Neutrophil (primary cell): ENCODE measurements around the gene PIK3R6.

ENCODE experiments used
- H3K27ac ChIP-seq: fragments of 200-600 bp; sonication (generic); 2 replicates; pipeline ENCODE4 v1.5.1; 2016; ENCODE audit warnings: mild to moderate bottlenecking, moderate library complexity
- H3K27me3 ChIP-seq: fragments of 200-600 bp; sonication (generic); 2 replicates; pipeline ENCODE4 v1.6.0; 2016; ENCODE audit warnings: mild to moderate bottlenecking
- H3K36me3 ChIP-seq: fragments of 200-600 bp; sonication (generic); 2 replicates; pipeline ENCODE4 v1.5.1; 2017
- H3K4me1 ChIP-seq, 2 experiments: fragments of 200-600 bp in 1 of 2; sonication (generic) in 1 of 2; 1 replicate in 1 of 2; 2 replicates in 1 of 2; pipeline versions ENCODE4 v1.5.1 to v1.6.1; 2013 to 2016; ENCODE audit warnings: low read depth in 1 of 2, low read length in 1 of 2, mild to moderate bottlenecking in 1 of 2, moderate library complexity in 1 of 2; ENCODE audit not compliant: control insufficient read depth in 1 of 2, insufficient read depth in 1 of 2
- H3K4me3 ChIP-seq, 2 experiments: fragments of 200-600 bp in 1 of 2; sonication (generic) in 1 of 2; 1 replicate in 1 of 2; 2 replicates in 1 of 2; pipeline ENCODE4 v1.5.1; 2013 to 2016; ENCODE audit warnings: low read depth in 1 of 2, low read length in 1 of 2, mild to moderate bottlenecking in 1 of 2, moderate library complexity in 1 of 2
- H3K9me3 ChIP-seq: fragments of 200-600 bp; sonication (generic); 2 replicates; pipeline ENCODE4 v1.5.1; 2016
- TF ChIP-seq, protein P1 (sequence below): fragments of 200-600 bp; sonication (generic); IDR thresholded peaks from 2 replicates; pipeline ENCODE4 v1.5.1; 2016; ENCODE audit warnings: antibody characterized with exemption

PIK3R6 gene

DNA sequence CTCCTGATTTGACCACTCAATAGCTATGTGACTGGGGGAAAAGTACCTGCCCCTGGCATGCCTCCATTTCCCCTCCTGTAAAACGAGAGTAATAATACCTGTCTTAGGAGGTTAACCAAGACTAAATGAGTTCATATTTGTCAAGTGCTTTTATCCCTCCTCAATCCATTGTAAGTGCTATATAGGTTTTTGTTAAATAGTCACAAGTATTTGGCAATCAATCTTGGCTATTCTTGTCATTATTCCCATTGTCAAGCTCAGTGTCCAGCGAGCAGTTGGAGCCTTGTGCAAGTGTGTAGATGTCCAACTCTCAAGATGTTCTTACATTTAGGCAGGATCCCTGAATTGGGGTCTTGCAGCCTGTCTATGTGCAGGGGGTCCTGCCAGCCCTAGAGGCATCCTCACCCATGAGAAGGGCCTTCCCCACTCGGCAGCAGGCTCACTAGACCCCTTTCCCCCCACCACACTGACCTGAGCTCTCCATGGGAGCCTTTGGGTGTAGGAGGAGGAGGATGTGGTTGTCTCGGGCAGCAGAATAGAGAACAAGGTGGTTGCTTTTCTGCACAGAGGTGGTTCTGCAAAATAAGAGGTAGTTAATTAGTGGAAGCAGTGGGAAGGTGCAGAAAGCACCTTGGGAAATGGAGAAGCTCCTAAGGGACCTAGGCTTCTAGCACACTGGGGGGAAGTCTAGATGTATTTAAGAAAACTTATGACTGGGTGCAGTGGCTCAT, 18.0 kb downstream of the PIK3R6 start:
- Histone ChIP-seq H3K36me3 (peaks cover 46% of the 10 kb centered on the region), H3K4me3 (no peak overlapping the region), H3K27me3 (no peaks in the 10 kb centered on the region), H3K9me3 (no peaks in the 10 kb centered on the region), H3K4me1 (peaks cover 0 to 4% of the 10 kb centered on the region in 2 experiments), H3K27ac (no peak overlapping the region)
- TF ChIP-seq, protein P1, sequence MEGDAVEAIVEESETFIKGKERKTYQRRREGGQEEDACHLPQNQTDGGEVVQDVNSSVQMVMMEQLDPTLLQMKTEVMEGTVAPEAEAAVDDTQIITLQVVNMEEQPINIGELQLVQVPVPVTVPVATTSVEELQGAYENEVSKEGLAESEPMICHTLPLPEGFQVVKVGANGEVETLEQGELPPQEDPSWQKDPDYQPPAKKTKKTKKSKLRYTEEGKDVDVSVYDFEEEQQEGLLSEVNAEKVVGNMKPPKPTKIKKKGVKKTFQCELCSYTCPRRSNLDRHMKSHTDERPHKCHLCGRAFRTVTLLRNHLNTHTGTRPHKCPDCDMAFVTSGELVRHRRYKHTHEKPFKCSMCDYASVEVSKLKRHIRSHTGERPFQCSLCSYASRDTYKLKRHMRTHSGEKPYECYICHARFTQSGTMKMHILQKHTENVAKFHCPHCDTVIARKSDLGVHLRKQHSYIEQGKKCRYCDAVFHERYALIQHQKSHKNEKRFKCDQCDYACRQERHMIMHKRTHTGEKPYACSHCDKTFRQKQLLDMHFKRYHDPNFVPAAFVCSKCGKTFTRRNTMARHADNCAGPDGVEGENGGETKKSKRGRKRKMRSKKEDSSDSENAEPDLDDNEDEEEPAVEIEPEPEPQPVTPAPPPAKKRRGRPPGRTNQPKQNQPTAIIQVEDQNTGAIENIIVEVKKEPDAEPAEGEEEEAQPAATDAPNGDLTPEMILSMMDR, result no peak

DNA sequence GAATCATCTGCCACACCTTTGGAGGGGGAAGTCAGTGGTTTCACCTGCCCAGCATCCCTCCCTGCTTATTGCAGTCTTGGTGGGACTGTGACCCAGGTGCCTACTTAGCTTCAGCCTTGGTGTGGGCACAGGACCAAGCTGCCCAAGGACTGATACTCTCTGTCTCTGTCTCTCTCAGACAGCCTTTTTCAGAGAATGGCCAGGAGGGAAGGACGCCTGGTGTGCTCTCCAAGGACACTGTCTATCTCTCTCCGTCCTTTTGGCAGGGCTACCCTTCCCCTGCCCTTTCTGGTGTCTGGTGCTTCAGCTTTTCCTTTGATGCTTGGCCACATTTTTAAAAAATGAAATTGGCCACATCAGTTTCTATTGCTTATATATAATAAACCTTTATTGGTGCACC, 19.6 kb downstream of the PIK3R6 start:
- no peaks in the 10 kb centered on the region for H3K27me3 ChIP-seq
- no peaks in the 10 kb centered on the region for H3K9me3 ChIP-seq
- no peak overlapping the region for H3K4me3 ChIP-seq
- peaks cover 7 to 11% of the 10 kb centered on the region in 2 experiments for H3K4me1 ChIP-seq
- TF ChIP-seq, protein P1, result no peak
- H3K36me3 ChIP-seq, result peaks cover 53% of the 10 kb centered on the region
- H3K27ac ChIP-seq, result no peak overlapping the region

DNA sequence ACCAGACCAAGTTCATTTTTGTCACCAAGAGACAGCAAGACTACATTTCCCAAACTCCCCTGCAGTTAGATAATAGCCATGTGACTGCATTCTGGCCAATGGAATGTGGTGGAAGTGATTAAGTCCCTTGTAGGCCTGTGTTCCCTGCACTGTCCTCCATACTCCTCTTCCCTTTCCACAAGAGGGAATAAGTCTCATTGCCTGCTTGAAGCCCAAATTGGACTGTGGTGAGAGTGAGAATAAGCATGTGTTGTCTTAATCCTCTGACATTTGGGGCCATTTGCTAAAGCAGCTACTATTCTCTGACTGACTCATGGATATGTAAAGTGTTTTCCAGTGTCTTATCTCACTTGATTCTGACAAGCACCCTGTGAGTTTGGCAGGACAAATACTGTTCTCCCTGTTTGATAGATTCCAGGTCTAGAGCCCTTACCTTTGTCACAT, 20.7 kb downstream of the PIK3R6 start:
- TF ChIP-seq, protein P1, result no peak
- Histone ChIP-seq H3K27ac (no peak overlapping the region), H3K4me3 (no peak overlapping the region), H3K36me3 (peaks cover 49% of the 10 kb centered on the region), H3K27me3 (no peaks in the 10 kb centered on the region), H3K9me3 (no peaks in the 10 kb centered on the region), H3K4me1 (peaks cover 14 to 21% of the 10 kb centered on the region in 2 experiments)

DNA sequence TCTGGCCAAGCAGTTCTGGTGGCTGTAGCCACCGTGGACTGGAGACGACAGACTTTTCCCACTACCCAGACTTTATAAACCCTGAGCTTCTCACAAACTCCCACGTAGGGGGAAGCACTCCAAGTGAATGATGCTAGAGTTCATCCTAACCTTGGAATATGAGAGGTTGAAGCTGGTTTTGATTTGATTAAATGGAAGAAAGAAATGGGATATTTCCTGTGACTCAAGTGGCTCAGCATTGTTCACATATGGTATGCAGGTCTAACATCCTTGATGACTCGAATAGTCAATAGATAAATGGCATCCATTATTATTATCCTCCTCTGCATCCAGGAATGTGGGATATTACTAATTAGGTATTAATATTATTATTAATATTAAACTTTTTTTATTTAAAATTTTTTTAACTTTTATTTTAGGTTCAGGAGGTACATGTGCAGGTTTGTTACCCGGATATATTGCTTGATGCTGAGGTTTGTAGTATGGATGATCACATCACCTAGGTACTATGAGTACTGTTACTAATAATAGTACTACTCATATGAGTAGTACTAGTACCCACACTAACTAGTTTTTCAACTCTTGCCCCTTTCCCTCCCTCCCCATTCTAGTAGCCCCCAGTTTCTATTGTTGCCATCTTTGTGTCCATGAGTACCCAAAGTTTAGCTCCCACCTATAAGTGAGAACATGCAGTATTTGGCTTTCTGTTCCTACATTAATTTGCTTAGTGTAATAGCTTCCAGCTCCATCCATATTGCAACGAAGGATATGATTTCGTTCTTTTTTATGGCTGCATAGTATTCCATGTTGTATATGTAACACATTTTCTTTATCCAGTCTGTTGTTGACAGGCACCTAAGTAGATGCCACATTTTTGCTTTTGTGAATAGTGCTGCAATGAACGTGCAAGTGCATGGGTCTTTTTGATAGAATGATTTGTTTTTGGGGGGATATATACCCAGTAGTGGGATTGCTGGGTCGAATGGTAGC, 22.9 kb downstream of the PIK3R6 start:
- Histone ChIP-seq H3K9me3 (no peaks in the 10 kb centered on the region), H3K27me3 (no peaks in the 10 kb centered on the region), H3K4me3 (no peak overlapping the region), H3K36me3 (peaks cover 49% of the 10 kb centered on the region), H3K27ac (no peak overlapping the region), H3K4me1 (peaks cover 14 to 19% of the 10 kb centered on the region in 2 experiments)
- TF ChIP-seq, protein P1, result no peak

DNA sequence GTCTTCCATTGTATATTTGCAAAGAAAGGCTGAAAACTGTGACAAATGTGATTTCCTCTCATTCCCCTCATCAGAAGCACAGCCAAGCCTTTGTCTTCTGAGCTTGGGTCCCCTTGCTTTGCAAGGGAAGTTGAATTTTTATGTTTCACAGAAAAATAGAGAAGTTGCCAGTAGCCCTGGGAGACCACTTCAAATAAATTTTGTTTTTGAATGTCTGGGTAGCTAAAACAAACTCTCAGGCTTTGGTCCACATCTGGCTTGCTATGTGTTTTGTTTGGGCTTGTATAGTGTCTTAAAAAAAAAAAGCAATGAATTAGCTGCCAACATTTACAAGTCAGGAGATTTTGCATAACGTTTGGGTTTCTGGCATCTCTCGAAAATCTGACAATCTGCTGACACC, 24.1 kb downstream of the PIK3R6 start:
- H3K27ac ChIP-seq, result peak overlapping the region; percentile 23
- TF ChIP-seq, protein P1, result no peak
- H3K27me3 ChIP-seq, result no peaks in the 10 kb centered on the region
- H3K4me1 ChIP-seq, result peaks cover 14 to 17% of the 10 kb centered on the region in 2 experiments
- no peak overlapping the region for H3K4me3 ChIP-seq
- H3K36me3 ChIP-seq, result peaks cover 49% of the 10 kb centered on the region
- H3K9me3 ChIP-seq, result no peaks in the 10 kb centered on the region
